ENCODE results near the gene QPRT. TPM values are rescaled to one million over a fixed set of nuclear protein-coding genes. Genes with fewer than 3 reads are reported as not detected.

Gene QPRT
- total RNA-seq, 4 donors from 2014 or later = 14.3 to 65.8 (median 26.3) TPM

DNA sequence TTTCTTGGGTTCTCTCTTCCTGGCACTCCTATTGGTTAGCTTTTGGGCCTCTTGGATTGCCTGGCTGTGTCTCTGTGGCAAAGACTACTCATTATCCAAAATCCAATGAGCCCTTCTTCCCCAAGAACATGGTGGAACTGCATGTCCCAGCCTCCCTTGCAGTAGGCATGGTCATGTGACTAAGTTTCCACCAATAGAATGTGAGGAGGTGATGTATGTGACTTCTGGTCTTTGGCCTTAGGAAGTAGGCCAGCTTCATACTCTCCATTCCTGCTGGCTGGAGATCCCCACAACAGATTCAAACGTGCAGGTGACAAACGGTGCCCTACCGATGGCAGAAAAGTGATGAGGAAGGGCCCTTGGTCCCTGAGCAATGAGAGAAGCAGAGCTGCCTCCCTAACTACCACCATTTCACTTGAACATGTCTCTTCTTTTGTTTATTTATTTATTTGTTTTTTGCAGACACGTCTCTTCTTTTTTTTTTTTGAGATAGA is 33.2 kb upstream of the QPRT start:
- WGBS, 2 donors (ENCODE audit: low coverage in 1 of 2) = 73 to 82% methylated on average over 3 to 4 of the region's 4 CpGs
- Histone ChIP-seq H3K27me3 (no peaks in the 10 kb centered on the region), H3K36me3 (no peaks in the 10 kb centered on the region), H3K4me3 (no peak overlapping the region), H3K27ac (no peak overlapping the region), H3K4me1 (no peaks in the 10 kb centered on the region), H3K9me3 (no peaks in the 10 kb centered on the region)
- in situ Hi-C loops (cut with MboI; ENCODE audit: low pct_ligation_motif_present in 1 of 4, low pct_unique_long_range_greater_than_20kb in 1 of 4, low sequenced_read_pairs in 3 of 4) (no loop called here), intact Hi-C loops (cut with DNase I; ENCODE audit: low total_unique reads) (no loop called here)
- DNase-seq = no peak
- no peak for TF ChIP-seq POLR2A (IDR thresholded peaks at IDR 0.05)
- TF ChIP-seq, protein P1, sequence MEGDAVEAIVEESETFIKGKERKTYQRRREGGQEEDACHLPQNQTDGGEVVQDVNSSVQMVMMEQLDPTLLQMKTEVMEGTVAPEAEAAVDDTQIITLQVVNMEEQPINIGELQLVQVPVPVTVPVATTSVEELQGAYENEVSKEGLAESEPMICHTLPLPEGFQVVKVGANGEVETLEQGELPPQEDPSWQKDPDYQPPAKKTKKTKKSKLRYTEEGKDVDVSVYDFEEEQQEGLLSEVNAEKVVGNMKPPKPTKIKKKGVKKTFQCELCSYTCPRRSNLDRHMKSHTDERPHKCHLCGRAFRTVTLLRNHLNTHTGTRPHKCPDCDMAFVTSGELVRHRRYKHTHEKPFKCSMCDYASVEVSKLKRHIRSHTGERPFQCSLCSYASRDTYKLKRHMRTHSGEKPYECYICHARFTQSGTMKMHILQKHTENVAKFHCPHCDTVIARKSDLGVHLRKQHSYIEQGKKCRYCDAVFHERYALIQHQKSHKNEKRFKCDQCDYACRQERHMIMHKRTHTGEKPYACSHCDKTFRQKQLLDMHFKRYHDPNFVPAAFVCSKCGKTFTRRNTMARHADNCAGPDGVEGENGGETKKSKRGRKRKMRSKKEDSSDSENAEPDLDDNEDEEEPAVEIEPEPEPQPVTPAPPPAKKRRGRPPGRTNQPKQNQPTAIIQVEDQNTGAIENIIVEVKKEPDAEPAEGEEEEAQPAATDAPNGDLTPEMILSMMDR (IDR thresholded peaks at IDR 0.05) = no peak
- no peak for TF ChIP-seq POLR2AphosphoS5 (IDR thresholded peaks at IDR 0.05)
- no peak for TF ChIP-seq EP300 (IDR thresholded peaks at IDR 0.05; ENCODE audit: low read depth)

DNA sequence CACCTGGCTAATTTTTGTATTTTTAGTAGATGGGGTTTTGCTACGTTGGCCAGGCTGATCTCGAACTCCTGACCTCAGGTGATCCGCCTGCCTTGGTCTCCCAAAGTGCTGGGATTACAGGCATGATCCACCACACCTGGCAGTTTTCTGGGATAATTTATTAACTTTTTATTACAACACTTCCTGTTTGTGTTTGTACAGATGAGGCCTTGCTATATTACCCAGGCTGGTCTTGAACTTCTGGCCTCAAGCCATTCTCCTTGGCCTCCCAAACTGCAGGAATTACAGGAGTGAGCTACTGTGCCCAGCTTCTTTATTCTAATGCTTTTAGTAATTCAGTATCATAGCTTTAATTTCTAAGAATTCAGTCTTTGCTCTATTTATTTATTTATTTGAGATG is 32.0 kb upstream of the QPRT start:
- no peak for TF ChIP-seq POLR2AphosphoS5 (IDR thresholded peaks at IDR 0.05)
- no peak for TF ChIP-seq POLR2A (IDR thresholded peaks at IDR 0.05)
- no peak for TF ChIP-seq EP300 (IDR thresholded peaks at IDR 0.05; ENCODE audit: low read depth)
- TF ChIP-seq, protein P1 (IDR thresholded peaks at IDR 0.05) = no peak
- WGBS, 2 donors (ENCODE audit: low coverage in 1 of 2) = 79% methylated on average over 3 of the region's 3 CpGs; no CpG with 5 or more reads in 1 of the 2 donors
- DNase-seq = no peak
- intact Hi-C loops (cut with DNase I; ENCODE audit: low total_unique reads) (no loop called here), in situ Hi-C loops (cut with MboI; ENCODE audit: low pct_ligation_motif_present in 1 of 4, low pct_unique_long_range_greater_than_20kb in 1 of 4, low sequenced_read_pairs in 3 of 4) (no loop called here)
- no peaks in the 10 kb centered on the region for H3K4me1 ChIP-seq
- H3K27ac ChIP-seq = no peak overlapping the region
- no peak overlapping the region for H3K4me3 ChIP-seq
- no peaks in the 10 kb centered on the region for H3K9me3 ChIP-seq
- no peaks in the 10 kb centered on the region for H3K27me3 ChIP-seq
- H3K36me3 ChIP-seq = no peaks in the 10 kb centered on the region

DNA sequence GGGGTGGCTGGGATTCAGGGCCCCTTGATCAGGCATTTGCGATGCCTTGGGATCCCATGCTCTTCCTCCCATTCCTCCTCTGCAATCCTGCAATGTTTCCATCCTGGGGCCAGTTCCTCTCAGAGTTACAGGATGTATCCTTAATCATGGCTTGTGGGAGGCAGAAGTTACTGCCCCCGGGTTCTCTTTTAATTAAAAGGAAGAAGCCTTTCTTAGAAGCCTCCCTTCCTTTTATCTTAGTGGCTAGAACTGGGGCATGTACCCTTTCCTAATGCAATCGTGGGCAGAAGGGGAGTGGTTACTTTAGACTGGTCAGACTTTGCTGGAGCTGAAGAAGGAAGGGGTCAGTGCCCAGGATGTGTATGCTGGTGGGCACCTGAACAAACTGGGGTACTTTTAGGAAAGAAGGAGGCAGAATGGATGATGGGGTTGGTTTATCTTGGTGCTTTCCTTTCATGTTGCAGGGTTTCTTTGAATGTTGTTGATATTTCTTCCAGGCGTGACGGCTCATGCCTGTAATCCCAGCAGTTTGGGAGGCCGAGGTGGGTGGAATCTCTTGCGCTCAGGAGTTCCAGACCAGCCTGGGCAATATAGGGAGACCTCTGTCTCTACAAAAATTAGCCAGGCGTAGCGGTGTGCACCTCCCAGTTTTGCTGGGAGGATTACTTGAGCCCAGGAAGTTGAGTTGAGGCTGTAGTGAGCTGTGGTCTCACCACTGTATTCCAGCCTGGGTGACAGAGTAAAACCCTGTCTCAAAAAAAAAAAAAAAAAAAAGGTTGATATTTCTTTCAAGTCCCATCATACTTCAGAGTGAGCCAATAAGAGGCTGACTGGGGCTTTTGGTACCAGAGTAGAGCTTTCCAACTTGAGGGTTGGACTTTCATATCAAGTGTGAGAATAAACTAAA is 29.1 kb upstream of the QPRT start:
- Histone ChIP-seq H3K27ac (no peak overlapping the region), H3K27me3 (no peaks in the 10 kb centered on the region), H3K4me1 (no peaks in the 10 kb centered on the region), H3K36me3 (no peaks in the 10 kb centered on the region), H3K4me3 (no peak overlapping the region), H3K9me3 (no peaks in the 10 kb centered on the region)
- WGBS, 2 donors (ENCODE audit: low coverage in 1 of 2) = 73 to 84% methylated on average over 4 to 9 of the region's 9 CpGs
- no peak for DNase-seq
- in situ Hi-C loops (cut with MboI; ENCODE audit: low pct_ligation_motif_present in 1 of 4, low pct_unique_long_range_greater_than_20kb in 1 of 4, low sequenced_read_pairs in 3 of 4) = loop anchor here in 1 of 4 donors (25.0 kb wide), 1 partner anchor 512 kb away; no protein-coding TSS in a partner anchor
- TF ChIP-seq EP300 (IDR thresholded peaks at IDR 0.05; ENCODE audit: low read depth) = no peak
- TF ChIP-seq POLR2A (IDR thresholded peaks at IDR 0.05) = no peak
- TF ChIP-seq POLR2AphosphoS5 (IDR thresholded peaks at IDR 0.05) = no peak
- TF ChIP-seq, protein P1 (IDR thresholded peaks at IDR 0.05) = no peak
- intact Hi-C loops (cut with DNase I; ENCODE audit: low total_unique reads) = no loop called here

DNA sequence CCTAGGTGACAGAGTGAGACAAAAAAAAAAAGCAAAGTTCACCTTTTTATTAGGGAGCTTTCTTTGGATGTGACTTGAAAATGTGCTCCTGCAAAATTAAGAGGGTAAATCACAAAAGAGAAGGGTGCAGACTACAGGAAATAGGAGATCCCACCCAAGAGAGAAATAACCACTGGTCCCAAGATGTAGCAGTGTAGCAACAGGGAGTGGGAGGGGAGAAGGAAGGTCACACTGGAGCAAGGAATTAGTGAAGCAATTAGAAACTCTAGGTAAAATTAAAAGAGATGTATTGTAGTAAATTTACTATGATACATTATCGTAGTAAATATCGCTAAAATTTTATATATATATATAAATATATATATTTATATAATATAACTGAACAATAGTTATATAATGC is 28.2 kb upstream of the QPRT start:
- no peaks in the 10 kb centered on the region for H3K27me3 ChIP-seq
- TF ChIP-seq, protein P1 (IDR thresholded peaks at IDR 0.05) = no peak
- TF ChIP-seq POLR2AphosphoS5 (IDR thresholded peaks at IDR 0.05) = no peak
- no peak for TF ChIP-seq POLR2A (IDR thresholded peaks at IDR 0.05)
- H3K36me3 ChIP-seq = no peaks in the 10 kb centered on the region
- 89 to 93% methylated on average over 2 of the region's 2 CpGs for WGBS, 2 donors (ENCODE audit: low coverage in 1 of 2)
- no peak overlapping the region for H3K27ac ChIP-seq
- H3K4me3 ChIP-seq = no peak overlapping the region
- DNase-seq = no peak
- in situ Hi-C loops (cut with MboI; ENCODE audit: low pct_ligation_motif_present in 1 of 4, low pct_unique_long_range_greater_than_20kb in 1 of 4, low sequenced_read_pairs in 3 of 4) = loop anchor here in 1 of 4 donors (25.0 kb wide), 1 partner anchor 512 kb away; no protein-coding TSS in a partner anchor
- no peaks in the 10 kb centered on the region for H3K4me1 ChIP-seq
- no peaks in the 10 kb centered on the region for H3K9me3 ChIP-seq
- intact Hi-C loops (cut with DNase I; ENCODE audit: low total_unique reads) = no loop called here

All from transverse colon (tissue), 4 donors.